Measurements from ENCODE around the gene TK1.

- no peak for TF ChIP-seq EZH2phosphoT487 (IDR thresholded peaks at IDR 0.05; ENCODE audit: borderline replicate concordance, low read length)
- TF ChIP-seq CTCF (conservative IDR thresholded peaks at IDR 0.05; ENCODE audit: low read depth, low read length): peak; percentile 85
Observed at GRCh38 chr17:78133971-78134898, 52.6 kb downstream of the TK1 start.

All from PC-3 (cell line).